H1 (cell line): ENCODE results near the gene SLC35F3. TPM values are rescaled to one million over a fixed set of nuclear protein-coding genes. Genes with fewer than 3 reads are reported as not detected.

Source experiments
- CTCF ChIA-PET: fragments of 300-600 bp; sonication (Branson Sonifier 250); formaldehyde crosslinking; loops from one replicate; lab custom pipeline; 2021; ENCODE audit not compliant: partially characterized antibody; lab: Charles Lee
- POLR2A ChIA-PET: fragments of 300-600 bp; sonication (Branson Sonifier 250); formaldehyde crosslinking; loops from one replicate; lab custom pipeline; 2021; ENCODE audit warnings: inconsistent platforms; ENCODE audit not compliant: partially characterized antibody; lab: Charles Lee
- DNase-seq, 2 experiments: peaks; one replicate each; pipeline versions ENCODE4 v3.0.0 to v3.0.0-alpha.2; 2010 to 2022; ENCODE audit warnings: low spot score in 2 of 2, low read depth in 1 of 2, mixed read lengths in 1 of 2
- FAIRE-seq: peaks from 2 replicates; lab custom pipeline; 2011; peaks lifted over from hg19 to GRCh38; lab: Jason Lieb, UNC
- H2AFZ ChIP-seq: 2 replicates; pipeline ENCODE4 v1.8.1; 2012; ENCODE audit warnings: low read length, inconsistent platforms
- H2AK5ac ChIP-seq: 2 replicates; pipeline ENCODE4 v1.6.1; 2013; ENCODE audit warnings: low read depth, low read length
- H2BK120ac ChIP-seq: replicated peaks from 2 replicates; pipeline ENCODE3; 2013; ENCODE audit warnings: low read depth, low read length, inconsistent platforms
- H2BK12ac ChIP-seq: 2 replicates; pipeline ENCODE4 v1.6.1; 2013; ENCODE audit warnings: low read depth, low read length
- H2BK15ac ChIP-seq: 2 replicates; pipeline ENCODE4 v1.6.1; 2013; ENCODE audit warnings: low read length
- H2BK20ac ChIP-seq: 2 replicates; pipeline ENCODE4 v1.6.1; 2013; ENCODE audit warnings: low read length
- H2BK5ac ChIP-seq: 2 replicates; pipeline ENCODE4 v1.6.1; 2013; ENCODE audit warnings: low read depth, low read length
- H3K14ac ChIP-seq: 2 replicates; pipeline ENCODE4 v1.6.1; 2013; ENCODE audit warnings: inconsistent platforms; ENCODE audit not compliant: insufficient read length
- H3K18ac ChIP-seq: 2 replicates; pipeline ENCODE4 v1.6.1; 2013; ENCODE audit warnings: low read length; ENCODE audit errors: extremely low read depth
- H3K23ac ChIP-seq: 2 replicates; pipeline ENCODE4 v1.6.1; 2013; ENCODE audit warnings: inconsistent platforms; ENCODE audit not compliant: insufficient read length
- H3K23me2 ChIP-seq: 2 replicates; pipeline ENCODE4 v1.6.1; 2013; ENCODE audit warnings: low read depth, low read length
- H3K27ac ChIP-seq: 2 replicates; pipeline ENCODE4 v1.6.1; 2011; ENCODE audit warnings: low read depth, low read length, inconsistent platforms
- H3K27me3 ChIP-seq, 4 experiments: replicated peaks in 1 of 4; 1 replicate in 1 of 4; 2 replicates in 3 of 4; pipeline versions ENCODE4 v1.6.1 to v1.8.1; 2011 to 2013; ENCODE audit warnings: low read length in 3 of 4, mild to moderate bottlenecking in 3 of 4, inconsistent platforms in 2 of 4, mixed read lengths in 2 of 4, moderate library complexity in 1 of 4; ENCODE audit not compliant: control insufficient read depth in 3 of 4, insufficient read depth in 3 of 4; ENCODE audit errors: extremely low read depth in 1 of 4
- H3K36me3 ChIP-seq, 4 experiments: 2 replicates each; pipeline versions ENCODE4 v1.6.1 to v1.8.1; 2011 to 2013; ENCODE audit warnings: mild to moderate bottlenecking in 4 of 4, low read length in 3 of 4, moderate library complexity in 2 of 4, control low read depth in 1 of 4, inconsistent platforms in 1 of 4; ENCODE audit not compliant: insufficient read depth in 4 of 4, control insufficient read depth in 2 of 4
- H3K4ac ChIP-seq: replicated peaks from 2 replicates; pipeline ENCODE3; 2013; ENCODE audit warnings: low read length, low read depth, mixed read lengths, inconsistent platforms; ENCODE audit not compliant: insufficient read length
- H3K4me1 ChIP-seq, 4 experiments: replicated peaks in 1 of 4; 1 replicate in 1 of 4; 2 replicates in 3 of 4; pipeline versions ENCODE4 v1.6.1 to v1.8.1; 2011 to 2013; ENCODE audit warnings: low read length in 3 of 4, inconsistent platforms in 2 of 4, mixed read lengths in 1 of 4; ENCODE audit not compliant: insufficient read depth in 4 of 4, control insufficient read depth in 3 of 4
- H3K4me2 ChIP-seq, 2 experiments: 2 replicates each; pipeline versions ENCODE4 v1.6.1 to v1.8.1; 2011 to 2013; ENCODE audit warnings: low read depth in 2 of 2, low read length in 2 of 2, control low read depth in 1 of 2, inconsistent platforms in 1 of 2, mild to moderate bottlenecking in 1 of 2; ENCODE audit not compliant: insufficient read depth in 1 of 2
- H3K4me3 ChIP-seq, 4 experiments: fragments of 200-600, 300-600 bp in 1 of 4; sonication (generic), shearing (Covaris generic), sonication (Bioruptor Twin) in 1 of 4; 2 replicates each; pipeline versions ENCODE4 v1.5.1 to v1.8.1; 2011 to 2016; ENCODE audit warnings: low read length in 4 of 4, low read depth in 3 of 4, control low read depth in 2 of 4, inconsistent platforms in 2 of 4, mild to moderate bottlenecking in 2 of 4, mixed read lengths in 1 of 4, moderate library complexity in 1 of 4; ENCODE audit not compliant: insufficient read depth in 2 of 4; ENCODE audit errors: extremely low read depth in 1 of 4
- H3K56ac ChIP-seq: replicated peaks from 2 replicates; pipeline ENCODE3; 2013; ENCODE audit warnings: low read depth, mild to moderate bottlenecking, mixed read lengths, low read length, inconsistent platforms; ENCODE audit not compliant: insufficient read length
- H3K79me1 ChIP-seq: 2 replicates; pipeline ENCODE4 v1.6.1; 2013; ENCODE audit warnings: low read depth, low read length, control low read depth
- H3K79me2 ChIP-seq, 2 experiments: 2 replicates each; pipeline versions ENCODE4 v1.6.1 to v1.8.1; 2012 to 2013; ENCODE audit warnings: low read length in 2 of 2, mild to moderate bottlenecking in 2 of 2, inconsistent platforms in 1 of 2; ENCODE audit not compliant: insufficient read depth in 2 of 2, control insufficient read depth in 1 of 2
- H3K9ac ChIP-seq, 4 experiments: replicated peaks in 1 of 4; 1 replicate in 1 of 4; 2 replicates in 3 of 4; pipeline versions ENCODE4 v1.6.1 to v1.8.1; 2011 to 2013; ENCODE audit warnings: low read depth in 3 of 4, low read length in 3 of 4, control low read depth in 2 of 4, mild to moderate bottlenecking in 2 of 4, moderate library complexity in 2 of 4, inconsistent platforms in 1 of 4; ENCODE audit errors: extremely low read depth in 1 of 4
- H3K9me3 ChIP-seq, 2 experiments: 2 replicates each; pipeline versions ENCODE4 v1.6.1 to v1.8.1; 2012 to 2013; ENCODE audit warnings: mild to moderate bottlenecking in 2 of 2, moderate library complexity in 2 of 2, control low read depth in 1 of 2, inconsistent platforms in 1 of 2, low read depth in 1 of 2, low read length in 1 of 2, mixed read lengths in 1 of 2; ENCODE audit not compliant: insufficient read depth in 2 of 2
- H4K20me1 ChIP-seq, 2 experiments: replicated peaks in 1 of 2; 2 replicates each; pipeline versions ENCODE3 to v1.8.1; 2011 to 2013; ENCODE audit warnings: inconsistent platforms in 2 of 2, low read length in 2 of 2, mild to moderate bottlenecking in 1 of 2; ENCODE audit not compliant: insufficient read depth in 2 of 2, control insufficient read depth in 1 of 2
- H4K5ac ChIP-seq: 2 replicates; pipeline ENCODE4 v1.6.1; 2013; ENCODE audit warnings: low read length, low read depth, mixed read lengths, inconsistent platforms; ENCODE audit not compliant: insufficient read length
- H4K8ac ChIP-seq: 2 replicates; pipeline ENCODE4 v1.8.0; 2013; ENCODE audit warnings: mild to moderate bottlenecking, moderate library complexity, low read length, inconsistent platforms; ENCODE audit not compliant: insufficient read depth; ENCODE audit errors: extremely low read depth
- H4K91ac ChIP-seq: replicated peaks from 2 replicates; pipeline ENCODE3; 2013; ENCODE audit warnings: low read length, mixed read lengths, inconsistent platforms; ENCODE audit not compliant: insufficient read length
- CEBPB ChIP-seq: IDR thresholded peaks from 2 replicates; pipeline ENCODE4 v1.6.1; 2012; ENCODE audit warnings: low read depth, low read length
- WGBS, 2 experiments: shearing (Covaris generic) in 1 of 2; methylation state at CpG; one replicate each; pipeline versions ENCODE4 v1.1.6 to v1.1.7; 2013 to 2015; ENCODE audit warnings: low lambda C conversion rate in 2 of 2, mixed read lengths in 2 of 2, inconsistent platforms in 1 of 2, low coverage in 1 of 2, missing lambda C conversion rate in 1 of 2; ENCODE audit not compliant: insufficient replicate concordance in 2 of 2, insufficient coverage in 1 of 2, insufficient read length in 1 of 2; ENCODE audit errors: extremely low coverage in 1 of 2, missing lambda C conversion rate in 1 of 2; 5-methylcytosine and 5-hydroxymethylcytosine counted together
- polyA plus RNA-seq, 7 experiments: library from polyadenylated mRNA; depleted of rRNA in 3 of 7; stranded (reverse) in 5 of 7; unstranded in 2 of 7; fragments of >200 nt in 5 of 7; fragments of 200-250 nt in 2 of 7; gene quantifications; 1 replicate in 5 of 7; 2 replicates in 1 of 7; 4 replicates in 1 of 7; pipeline versions ENCODE4 v1.2.1 to v1.2.3, GENCODE V29; 2011 to 2013; ENCODE audit warnings: missing spikeins in 2 of 7, mixed read lengths in 2 of 7
- total RNA-seq: library from RNA; stranded (reverse); fragmentation: NEBNext Ultra II Directional; extraction: Animal tissue kit (Norgen Biotek cat#: 25700); gene quantifications from 2 replicates; pipeline ENCODE4 v1.2.1, GENCODE V29; 2021

The SLC35F3 gene
- total and polyA plus RNA-seq, 2 of the 8 experiments (the other 6 are each of a cell fraction or from before 2014, with no cell fraction given) = 0.78 to 1.2 TPM

DNA sequence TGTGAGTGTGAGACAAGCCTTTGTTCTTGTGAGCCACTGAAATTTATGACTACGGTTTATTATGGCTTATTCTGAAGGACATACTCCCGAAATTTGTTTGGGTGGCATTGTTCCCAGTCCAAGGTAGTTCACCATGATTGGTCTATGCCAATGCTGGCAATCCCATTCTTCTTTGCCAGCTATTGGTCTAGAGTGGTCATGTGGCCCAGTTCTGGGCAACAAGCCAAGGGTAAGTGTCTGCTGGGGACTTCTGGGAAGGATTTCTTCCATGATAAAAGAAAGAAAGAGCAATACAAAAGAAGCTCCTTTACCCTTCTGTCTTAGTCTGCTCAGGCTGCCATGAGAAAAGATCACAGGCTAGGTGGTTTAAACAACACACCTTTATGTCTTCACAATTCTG is 201.6 kb downstream of the SLC35F3 start:
- 86% methylated on average over 2 of the region's 2 CpGs; no CpG with 5 or more reads in 1 of the 2 experiments for WGBS, 2 experiments
- Histone ChIP-seq H3K36me3 (no peaks in the 10 kb centered on the region), H3K18ac (no peak overlapping the region), H3K27me3 (no peaks in the 10 kb centered on the region), H2BK15ac (no peak overlapping the region), H3K4me3 (no peak overlapping the region), H2AFZ (no peak overlapping the region), H3K9me3 (no peaks in the 10 kb centered on the region), H3K56ac (no peak overlapping the region), H4K20me1 (no peaks in the 10 kb centered on the region), H4K8ac (no peak overlapping the region), H3K4me2 (no peak overlapping the region), H2BK12ac (no peak overlapping the region), H3K9ac (no peak overlapping the region), H3K27ac (no peak overlapping the region), H2BK5ac (no peak overlapping the region), H3K79me2 (no peaks in the 10 kb centered on the region)
- no peak for FAIRE-seq
- ChIA-PET POLR2A (no interaction called here), CTCF (interaction anchor here (0.9 to 2.7 kb wide), 8 partner anchors 9 to 189 kb away, joined by 3 to 14 read pairs (median 4); no protein-coding TSS in a partner anchor)
- TF ChIP-seq CEBPB = no peak
- TF ChIP-seq, all 59 proteins: peak for 0
- Histone ChIP-seq H2AK5ac (no peak overlapping the region), H3K79me1 (no peaks in the 10 kb centered on the region), H4K91ac (no peak overlapping the region), H3K14ac (no peak overlapping the region), H3K4ac (no peak overlapping the region), H3K23me2 (no peaks in the 10 kb centered on the region), H2BK20ac (no peak overlapping the region), H4K5ac (no peak overlapping the region), H3K23ac (no peak overlapping the region), H3K4me1 (peaks cover 0 to 4% (median 0%) of the 10 kb centered on the region in 4 experiments; a peak in 1 of 7 replicates), H2BK120ac (no peak overlapping the region)
- DNase-seq = no peak
